NCI-H226 (cell line): ENCODE results near the gene PRKACB.
A peak's percentile ranks its signal among the peaks of the same experiment; 100 is the strongest.

Source experiments
- DNase-seq: peaks from one replicate; pipeline ENCODE4 v3.0.0-alpha.2; 2015

Gene PRKACB

DNA sequence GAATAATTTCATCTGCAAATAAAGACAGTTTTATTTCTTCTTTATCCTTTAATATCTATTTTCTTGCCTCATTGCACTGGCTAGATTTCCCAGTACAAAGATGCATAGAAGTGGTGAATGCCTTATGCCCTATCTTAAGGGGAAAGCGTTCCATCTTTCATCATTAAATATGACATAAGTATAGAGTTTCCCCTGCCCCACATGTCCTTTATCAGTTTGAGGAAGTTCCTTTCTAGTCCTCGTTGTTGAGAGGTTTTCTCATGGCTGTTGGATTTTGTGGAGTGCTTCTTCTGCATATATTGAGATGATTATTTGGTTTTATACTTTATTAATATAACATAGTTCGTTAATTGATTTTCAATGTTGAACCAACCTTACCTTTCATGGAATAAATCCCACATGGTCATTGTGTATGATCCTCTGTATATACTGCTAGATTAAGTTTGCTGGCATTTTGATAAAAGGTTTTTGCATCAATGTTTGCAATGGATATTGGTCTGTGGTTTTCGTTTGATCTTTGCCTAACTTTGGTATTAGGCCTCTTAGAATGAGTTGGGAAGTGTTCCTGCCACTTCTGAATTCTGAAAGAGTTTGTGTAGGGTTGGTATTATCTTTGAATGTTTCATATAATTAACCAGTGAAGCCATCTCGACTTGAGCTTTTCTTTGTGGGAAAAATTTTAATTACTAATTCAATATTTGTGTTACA is 15.6 kb downstream of the PRKACB start:
- no peak for DNase-seq

DNA sequence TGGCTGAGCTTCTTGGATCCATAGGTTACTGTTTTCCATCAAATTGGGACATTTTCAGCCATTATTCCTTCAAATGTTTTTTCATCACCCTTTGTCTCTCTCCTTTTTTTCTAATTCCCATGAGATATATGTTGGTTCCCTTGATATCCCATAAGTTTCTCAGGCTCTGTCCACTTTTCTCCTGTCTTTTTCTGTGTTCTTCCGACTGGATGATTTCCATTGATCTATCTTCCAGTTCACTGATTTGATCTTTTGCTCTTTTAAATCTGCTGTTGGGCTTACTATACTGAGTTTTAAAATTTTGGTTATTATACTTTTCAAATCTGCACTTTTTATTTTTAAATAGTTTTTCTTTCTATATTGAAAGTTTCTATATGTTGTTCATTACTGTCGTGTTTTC is 18.2 kb downstream of the PRKACB start:
- no peak for DNase-seq

DNA sequence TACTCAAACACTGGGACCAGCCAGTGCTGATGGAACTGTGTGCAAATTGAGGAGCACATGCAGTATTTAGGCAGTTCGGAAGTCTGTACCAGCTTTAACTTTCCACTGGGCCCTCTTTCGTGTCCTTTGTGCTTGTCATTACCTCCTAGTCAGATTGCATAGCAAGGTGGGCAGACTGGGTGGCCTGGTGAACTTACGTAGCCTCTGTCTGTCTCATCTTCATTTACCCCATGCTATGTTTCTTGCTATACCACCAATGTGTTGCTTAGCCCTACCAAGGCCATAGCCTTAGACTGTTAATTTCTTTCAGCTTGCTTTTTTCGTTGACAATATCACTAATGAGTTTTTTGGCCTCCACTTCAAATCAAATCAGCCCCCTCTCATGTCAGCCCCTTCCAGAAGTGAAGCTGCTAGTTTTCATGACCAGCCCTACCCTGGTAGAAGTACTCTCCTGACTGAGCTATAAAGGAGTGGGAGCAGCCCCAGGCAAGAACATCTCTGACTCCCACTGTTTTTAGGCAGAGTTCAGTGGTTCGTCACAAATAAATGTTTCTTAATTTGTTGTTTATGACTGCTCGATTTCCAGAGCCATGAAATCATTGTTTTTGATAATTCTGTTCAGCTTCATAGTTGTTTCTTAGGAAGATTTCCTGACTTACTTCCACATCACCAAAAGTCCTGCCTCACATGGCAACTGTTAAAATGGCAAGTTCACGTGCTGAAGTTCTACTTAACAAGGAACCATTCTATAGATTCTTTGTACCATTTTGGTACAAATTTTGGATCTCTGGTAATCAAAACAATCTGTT is 19.3 kb downstream of the PRKACB start:
- DNase-seq = no peak

DNA sequence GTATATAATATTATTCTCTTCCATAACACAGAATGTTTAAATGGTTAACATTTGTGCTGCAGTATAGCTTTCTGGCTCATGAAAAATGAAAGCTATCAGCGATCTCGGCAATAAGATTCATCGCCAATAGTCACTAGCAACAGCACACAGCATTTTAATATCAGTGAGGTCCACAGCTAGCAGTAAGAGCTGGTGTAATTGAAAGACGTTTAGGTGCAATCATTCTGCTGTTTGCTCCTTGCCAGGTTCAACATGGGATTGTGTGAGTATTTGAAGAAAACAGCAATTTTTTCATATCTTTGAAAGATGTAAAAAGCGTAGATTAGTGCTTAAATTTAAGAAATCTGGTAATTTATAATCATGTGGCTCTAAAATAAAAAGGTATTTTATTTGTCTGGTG is 20.1 kb downstream of the PRKACB start:
- no peak for DNase-seq

DNA sequence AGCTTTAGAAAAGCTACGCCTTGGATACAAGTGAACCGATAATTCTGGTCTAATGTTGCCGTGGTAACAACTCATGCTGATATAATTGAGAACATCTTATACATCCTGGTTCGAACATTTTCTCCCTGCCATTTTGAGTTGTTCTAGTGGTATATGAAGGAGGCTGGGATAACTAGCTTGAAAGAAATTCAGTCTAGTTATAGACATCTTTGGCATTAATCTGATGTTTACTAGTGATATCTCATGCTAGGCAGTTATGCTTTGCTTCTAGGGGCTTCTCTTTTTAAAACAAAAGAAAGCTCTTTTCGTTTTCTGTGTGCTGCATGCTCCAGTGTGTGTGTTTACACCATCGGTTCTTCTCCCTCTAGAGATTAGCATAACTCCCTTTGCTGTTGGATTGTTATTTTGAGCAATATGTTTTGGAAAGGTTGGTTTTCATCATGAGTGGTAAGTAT is 20.5 kb downstream of the PRKACB start:
- DNase-seq = no peak

DNA sequence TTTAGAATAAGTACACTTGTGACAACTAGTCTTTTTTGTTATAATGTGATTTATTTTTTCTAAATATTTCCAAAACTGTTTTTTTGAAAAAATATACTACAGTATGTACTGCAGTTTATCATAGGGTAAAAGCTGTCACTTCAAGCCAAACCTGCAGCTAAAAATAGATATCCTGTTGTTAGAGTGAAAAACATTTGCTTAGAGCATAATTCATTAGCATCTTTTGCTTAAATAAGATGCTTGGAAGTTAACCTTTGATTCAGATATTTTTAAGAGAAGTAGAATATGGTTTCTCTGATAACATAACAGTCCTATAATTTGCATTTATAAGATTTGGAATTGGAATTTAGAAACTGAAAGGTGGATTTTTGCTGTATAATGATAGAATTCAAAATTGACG is 21.5 kb downstream of the PRKACB start:
- no peak for DNase-seq

DNA sequence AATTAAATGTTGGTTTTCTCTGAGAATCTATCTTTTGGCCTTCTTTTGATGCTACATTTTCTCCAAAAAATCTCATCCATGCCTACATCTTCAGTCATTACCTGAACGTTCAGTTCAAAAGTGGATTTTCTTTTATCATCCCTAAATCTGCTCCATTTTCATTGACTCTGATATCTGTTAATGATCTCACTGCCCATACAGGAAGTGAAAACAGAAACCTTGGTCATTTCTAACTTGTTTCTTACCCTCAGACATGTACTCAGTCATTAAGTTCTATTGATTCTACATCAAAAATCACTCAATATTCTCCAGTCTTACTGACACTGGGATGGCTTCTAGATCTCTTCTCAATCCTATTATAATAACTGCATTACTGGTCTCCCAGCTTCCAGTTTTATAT is 22.7 kb downstream of the PRKACB start:
- no peak for DNase-seq

DNA sequence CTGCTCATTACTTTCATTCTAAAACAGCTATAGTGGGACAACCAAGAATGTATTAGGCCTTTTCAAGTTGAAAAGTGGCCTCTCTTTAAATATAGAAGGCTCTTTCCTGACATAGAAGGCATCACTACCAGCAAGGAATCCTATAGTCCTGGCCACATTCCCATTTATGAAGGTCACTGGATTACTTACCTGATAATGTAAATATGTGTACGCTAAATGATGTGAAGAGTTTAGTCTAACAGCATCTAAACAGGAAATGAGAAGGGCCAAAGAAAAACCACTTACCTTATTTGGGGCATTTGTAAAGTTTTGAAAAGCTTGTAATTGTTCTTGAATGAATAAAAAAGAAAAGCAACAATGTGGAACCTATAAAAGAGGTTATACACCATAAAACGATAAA is 24.7 kb downstream of the PRKACB start:
- no peak for DNase-seq

DNA sequence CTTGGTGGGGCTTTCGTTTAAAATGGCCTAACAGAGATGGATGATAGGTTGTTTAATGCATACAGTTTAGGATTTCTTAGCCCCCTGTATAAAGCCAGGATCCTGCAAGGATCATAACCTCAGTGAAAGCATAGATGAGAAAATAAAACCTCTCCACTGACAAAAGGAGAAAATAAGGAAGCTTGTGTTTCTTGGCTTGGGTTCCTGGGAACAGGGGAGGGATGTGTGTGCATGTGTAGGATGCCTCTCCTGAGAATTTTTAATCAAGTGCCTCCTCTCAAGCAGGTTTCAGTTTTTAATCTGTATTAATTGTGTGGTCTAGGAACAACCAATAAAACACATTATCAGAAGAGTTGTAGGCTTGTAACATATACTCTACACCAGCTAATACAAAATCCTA is 26.1 kb downstream of the PRKACB start:
- DNase-seq = no peak

DNA sequence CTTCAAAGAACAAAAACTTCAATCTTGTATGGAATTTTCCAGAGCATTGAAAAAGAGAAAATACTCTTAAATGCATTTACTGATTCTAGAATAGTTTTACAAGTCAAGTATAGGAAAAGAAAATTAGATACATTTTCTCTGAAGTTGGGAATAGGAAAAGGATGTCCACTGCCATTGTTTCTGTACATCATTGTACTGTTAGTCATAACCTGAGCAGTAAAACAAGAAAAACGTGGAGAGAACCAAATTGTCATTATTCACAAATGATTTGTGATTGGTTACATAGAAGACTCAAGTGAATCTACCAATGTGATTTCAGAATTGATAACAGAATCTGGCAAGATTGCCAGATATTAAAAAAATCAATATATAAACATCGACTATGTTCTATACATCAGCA is 27.4 kb downstream of the PRKACB start:
- no peak for DNase-seq

DNA sequence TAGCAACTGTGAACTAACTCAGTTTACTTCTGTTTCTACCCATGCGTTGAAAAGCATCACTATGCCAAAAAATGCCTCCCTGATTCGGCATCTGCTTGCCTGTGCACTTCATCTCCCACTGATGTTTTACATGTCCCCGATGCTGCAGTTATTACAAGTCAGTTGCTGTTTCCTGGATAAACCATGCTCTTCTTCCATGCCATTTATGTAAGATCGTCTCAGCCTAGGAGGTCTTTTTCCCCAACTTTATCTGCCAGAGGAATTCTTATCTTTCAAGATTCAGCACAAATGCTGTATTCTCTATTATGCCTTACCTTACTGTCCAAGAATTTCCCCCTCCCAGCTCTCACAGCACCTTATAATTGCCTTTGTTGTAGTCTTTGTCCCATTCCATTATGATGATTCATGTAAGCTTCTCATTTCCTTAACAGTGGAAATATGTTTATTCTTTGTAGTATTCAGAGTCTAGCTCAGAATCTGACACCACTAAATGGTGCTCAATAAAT is 30.0 kb downstream of the PRKACB start:
- DNase-seq = peak; percentile 93

DNA sequence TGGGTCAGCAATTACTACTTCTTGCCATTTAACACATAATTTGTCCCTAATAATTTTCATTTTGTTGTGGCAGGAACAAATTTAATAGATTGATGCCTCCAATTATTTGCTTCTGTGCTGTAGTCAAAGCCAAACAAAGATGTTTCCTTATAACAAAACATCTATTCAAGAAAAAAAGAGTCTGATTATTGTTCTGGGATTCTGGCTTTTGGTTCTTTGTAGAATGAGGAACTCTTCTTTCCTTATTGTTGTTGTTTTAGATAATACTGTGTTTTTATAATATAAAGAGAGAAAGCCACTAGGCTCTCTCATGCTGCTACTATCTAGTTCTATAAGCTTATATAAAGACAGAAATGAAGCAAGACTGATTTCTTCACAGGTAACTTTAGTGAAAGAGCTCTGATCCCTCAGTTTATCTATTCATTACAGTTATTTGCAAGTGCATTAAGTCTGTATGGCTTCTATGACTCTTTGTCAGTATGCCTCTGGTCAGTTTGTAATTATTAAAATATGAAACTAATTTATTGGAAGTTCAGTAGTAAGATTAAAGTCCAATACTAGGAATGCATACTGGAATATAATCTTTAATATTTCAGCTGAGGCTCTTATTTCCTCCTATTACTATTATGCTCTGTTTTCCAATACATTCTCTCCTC is 37.4 kb downstream of the PRKACB start:
- no peak for DNase-seq

DNA sequence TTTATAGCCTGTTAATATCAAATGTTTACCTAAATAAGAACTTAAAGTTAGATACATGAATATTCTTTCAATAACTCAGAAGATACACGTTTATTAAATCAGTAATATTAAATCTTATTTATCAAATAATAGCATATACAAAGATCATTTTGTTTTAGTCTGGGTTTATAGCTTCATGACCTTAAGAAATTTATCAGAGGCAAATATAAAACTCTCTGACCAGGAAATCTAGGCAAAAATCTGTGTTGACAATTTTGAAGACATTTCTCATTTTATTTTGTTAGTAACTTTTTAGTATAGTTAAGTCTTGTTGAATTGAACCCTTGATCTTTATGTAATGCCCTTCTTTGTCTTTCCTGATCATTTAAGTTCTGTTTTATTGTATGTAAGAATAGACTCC is 46.4 kb downstream of the PRKACB start:
- DNase-seq = no peak

DNA sequence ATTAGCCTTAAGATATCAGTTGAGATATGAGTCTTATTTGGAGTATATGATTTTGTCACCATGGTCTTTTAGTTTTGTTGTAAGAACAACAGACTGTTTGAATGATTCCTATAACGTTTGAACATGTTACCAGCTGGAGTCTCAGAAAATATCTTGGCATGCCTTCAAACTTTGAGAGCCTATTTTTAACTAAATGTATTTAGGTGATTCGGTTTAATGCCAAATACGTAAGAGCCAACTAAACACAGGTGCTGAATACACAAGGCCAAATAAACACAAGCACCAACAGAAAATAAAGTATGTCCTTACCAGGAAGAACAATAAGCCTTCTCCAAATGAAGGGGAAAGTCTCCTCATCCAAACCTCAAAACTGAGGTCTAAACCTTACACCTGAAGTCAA is 48.6 kb downstream of the PRKACB start:
- no peak for DNase-seq

DNA sequence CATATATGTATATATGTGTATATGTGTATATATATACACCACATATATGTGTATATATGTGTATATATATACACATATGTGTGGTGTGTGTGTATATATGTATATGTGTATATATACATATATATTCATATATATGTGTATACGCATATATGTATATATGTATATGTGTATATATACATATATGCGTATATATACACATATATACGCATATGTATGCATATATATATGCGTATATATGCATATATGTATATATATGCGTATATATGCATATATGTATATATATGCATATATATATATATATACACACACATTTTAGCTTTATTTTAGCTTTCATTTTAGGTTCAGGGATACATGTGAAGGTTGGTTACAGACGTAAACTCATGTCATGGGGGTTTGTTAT is 54.8 kb downstream of the PRKACB start:
- DNase-seq = no peak

DNA sequence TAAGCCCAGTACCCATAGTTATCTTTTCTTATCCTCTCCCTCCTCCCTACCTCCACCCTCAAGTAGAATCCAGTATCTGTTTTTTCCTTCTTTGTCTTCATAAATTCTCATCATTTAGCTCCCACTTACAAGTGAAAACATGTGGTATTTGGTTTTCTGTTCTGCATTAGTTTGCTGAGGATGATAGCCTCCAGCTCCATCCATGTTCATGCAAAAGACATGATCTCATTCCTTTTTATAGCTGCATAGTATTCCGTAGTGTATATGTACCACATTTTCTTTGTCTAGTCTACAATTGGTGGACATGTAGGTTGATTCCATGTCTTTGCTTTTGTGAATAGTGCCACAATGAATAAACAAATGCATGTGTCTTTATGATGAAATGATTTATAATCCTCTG is 55.2 kb downstream of the PRKACB start:
- no peak for DNase-seq

DNA sequence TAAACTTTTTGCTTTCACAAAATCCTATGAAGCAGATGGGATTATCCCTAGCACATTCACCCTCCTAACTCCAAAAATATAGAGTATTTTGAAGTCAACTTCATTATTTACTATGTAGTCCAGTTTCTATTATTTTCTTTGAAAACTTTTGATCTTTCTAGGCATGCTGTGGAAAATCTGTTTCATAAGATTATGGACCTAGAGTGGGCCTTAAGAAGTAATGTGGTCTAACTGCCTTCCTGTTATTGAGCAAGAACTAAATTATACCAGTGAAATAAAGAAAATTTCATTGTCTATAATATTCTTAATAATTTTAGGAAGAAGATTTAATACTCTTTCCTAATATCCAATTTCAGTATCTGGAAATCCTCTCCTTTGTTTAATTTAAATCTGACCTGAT is 58.1 kb downstream of the PRKACB start:
- DNase-seq = no peak

DNA sequence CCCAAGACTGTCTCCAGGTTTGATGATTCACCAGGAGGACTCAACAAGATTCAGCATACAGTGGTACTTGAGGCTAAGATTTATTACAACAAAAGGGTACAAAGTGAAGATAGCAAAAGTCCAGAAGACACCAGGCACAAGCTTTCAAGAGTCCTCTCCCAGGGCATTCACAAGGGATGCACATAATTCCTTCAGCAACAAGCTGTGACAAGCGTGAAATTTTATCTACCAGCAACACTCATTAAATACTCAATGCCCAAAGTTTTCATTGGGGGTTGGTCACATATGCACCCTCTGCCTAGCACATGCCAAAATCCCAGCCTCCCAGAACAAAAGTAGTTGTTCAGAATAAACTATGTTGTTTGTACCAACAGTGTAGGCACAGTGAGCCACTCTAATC is 62.3 kb downstream of the PRKACB start:
- DNase-seq = no peak

DNA sequence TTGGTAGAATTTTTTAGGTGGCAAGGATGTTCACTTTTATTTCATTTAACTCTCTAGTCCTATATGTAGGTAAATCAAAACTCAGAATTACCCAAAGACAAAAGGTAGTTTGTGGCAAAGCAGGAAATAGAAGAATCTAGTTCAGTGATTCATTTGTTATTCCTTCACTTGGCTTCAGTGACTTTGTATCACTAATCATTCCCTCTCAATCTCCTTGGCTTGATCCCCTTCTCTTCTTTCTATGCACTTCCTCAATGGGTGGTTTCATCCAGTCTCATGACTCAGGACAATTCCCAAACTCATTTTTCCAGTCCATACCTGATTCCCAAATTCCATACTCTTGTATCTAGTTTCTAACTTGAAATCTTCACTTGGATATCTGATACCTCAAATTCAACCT is 64.9 kb downstream of the PRKACB start:
- DNase-seq = no peak

DNA sequence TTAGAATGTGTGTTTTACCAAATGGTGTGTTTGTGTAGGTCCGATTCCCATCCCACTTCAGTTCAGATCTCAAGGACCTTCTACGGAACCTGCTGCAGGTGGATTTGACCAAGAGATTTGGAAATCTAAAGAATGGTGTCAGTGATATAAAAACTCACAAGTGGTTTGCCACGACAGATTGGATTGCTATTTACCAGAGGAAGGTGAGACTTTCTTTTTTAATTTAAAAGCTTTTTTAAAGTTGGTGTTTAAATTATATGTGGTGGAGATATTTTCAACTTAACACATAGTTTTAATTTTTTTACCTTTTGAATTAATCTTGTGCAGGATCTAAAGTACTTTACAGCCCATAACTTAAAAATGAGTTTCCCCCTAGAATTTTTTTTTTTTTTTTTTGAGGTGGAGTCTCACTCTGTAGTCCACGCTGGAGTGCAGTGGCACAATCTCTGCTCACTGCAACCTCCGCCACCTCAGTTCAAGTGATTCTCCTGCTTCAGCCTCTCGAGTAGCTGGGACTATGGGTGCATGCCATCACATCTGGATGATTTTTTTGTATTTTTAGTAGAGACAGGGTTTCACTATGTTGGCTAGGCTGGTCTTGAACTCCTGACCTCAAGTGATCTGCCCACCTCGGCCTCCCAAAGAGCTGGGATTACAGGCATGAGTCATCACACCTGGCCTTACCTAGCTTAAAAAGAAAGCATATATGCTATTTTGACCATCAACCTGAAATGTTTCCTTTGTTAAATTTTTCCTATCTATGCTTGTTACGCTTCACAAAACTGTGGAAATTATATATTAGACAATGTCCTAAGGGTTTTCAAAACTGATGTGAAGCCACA is 70.3 kb downstream of the PRKACB start:
- DNase-seq = no peak

DNA sequence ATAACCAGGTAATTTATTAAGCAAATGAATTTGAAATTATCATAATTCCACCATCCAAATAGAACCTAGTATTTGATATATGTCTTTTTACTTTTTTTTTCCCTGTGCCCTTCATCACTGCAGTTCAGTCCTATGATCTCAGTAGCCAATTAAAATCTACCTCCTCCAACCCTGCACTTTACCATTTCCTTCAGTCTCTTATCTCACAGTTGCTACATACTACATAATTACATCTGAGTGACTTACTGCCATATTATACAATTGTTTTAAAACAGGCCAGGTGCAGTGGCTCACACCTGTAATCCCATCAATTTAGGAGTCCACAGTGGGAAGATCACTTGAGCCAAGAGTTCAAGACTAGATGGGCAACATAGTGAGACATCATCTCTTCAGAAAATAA is 73.2 kb downstream of the PRKACB start:
- no peak for DNase-seq

DNA sequence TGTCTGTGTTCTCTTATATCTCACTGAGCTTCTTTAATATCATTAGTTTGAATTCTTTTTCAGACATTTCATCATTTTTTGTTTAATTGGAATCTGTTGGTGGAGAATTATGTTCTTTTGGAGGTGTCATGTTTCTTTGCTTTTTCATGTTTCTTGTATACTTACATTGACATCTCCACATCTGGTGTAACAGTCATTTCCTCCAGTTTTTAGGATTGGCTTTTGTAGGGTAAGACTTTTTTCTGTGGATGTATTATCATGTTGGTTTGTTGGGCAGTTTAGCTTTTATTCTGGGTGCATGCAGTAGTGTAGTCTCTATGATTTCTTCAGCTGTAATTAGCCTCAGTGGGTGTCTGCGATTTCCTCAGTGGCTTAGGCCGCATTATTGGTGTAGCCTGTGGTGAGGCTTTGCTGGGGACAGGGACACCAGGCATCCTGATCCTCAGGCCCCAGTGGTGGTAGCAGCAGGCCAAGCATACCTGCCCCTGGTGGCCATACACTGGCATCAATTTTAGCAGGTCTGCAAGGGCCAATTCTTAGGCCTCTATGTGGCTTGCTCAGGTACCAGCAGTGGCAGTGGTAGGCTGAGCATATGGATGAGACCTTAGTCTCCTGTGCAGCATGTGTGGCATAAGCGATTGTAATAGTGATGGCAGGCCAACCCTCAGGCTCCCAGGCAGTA is 79.8 kb downstream of the PRKACB start:
- DNase-seq = no peak
